Stimulated activated CD4-positive, alpha-beta T cell treated with anti-CD3 and anti-CD28 coated beads, Interleukin-4, amount 100 ng/mL, for 4 hours (primary cell): ENCODE data around the gene CAMTA1.

ENCODE experiments used
- DNase-seq, 2 experiments: peaks; one replicate each; pipeline ENCODE4 v3.0.0-alpha.2; 2020

Gene CAMTA1

GRCh38 chr1:7495962-7496361, 710.7 kb downstream of the CAMTA1 start:
- no peak for DNase-seq

GRCh38 chr1:7497107-7497637, 711.9 kb downstream of the CAMTA1 start:
- DNase-seq = no peak

- DNase-seq = no peak
These were observed 715.3 kb downstream of the CAMTA1 start for GRCh38 chr1:7500381-7501083.

GRCh38 chr1:7501084-7501491, 715.8 kb downstream of the CAMTA1 start:
- no peak for DNase-seq

DNA sequence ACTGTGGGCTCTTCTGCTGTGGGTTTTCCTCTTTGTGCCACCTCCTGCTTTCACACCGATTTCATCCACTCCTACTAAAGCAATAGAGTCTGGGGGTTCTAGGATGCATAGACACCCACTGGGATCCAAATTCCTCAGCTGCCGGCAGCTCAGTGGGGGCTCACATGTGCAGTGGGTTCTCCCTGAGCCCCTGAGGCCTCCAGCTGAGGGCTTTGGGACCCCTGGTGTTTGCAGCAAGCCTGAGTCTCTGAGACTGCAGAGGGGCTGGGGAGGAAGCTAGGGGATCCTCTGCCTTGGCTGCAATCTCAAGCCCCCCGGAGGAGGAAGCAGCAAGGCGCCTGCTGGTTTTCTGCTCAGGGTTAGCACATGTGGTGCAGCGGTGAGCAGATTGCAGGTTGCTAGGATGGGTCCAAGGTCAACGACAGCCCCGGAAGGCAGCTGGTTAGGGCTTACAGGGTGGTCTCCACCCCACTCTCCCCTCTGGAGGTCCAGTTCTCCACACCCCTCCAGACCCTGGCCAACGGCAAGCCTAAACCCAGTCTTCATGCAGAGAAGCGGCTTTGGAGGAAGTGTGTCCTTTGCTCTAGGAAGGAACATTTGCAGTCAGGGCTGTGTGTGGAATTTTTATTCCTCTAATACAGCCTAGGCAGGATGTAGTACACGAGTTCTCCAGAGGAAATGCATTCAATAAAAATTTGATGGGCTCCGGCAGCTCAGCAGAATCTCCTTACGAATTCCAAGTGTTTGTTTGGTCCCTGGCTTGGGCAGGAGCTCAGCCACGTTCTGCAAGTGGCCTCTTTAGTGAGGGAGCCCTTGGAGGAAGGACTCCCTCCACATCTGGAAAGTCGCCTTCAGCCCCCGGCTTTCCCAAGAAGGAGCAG, 716.7 kb downstream of the CAMTA1 start:
- DNase-seq = no peak

GRCh38 chr1:7503691-7504437, 718.6 kb downstream of the CAMTA1 start:
- DNase-seq = no peak

GRCh38 chr1:7504438-7504720, 719.1 kb downstream of the CAMTA1 start:
- DNase-seq = no peak

GRCh38 chr1:7505094-7505770, 720.0 kb downstream of the CAMTA1 start:
- DNase-seq = no peak

- DNase-seq = no peak
These were observed 720.7 kb downstream of the CAMTA1 start for GRCh38 chr1:7505771-7506453.

DNA sequence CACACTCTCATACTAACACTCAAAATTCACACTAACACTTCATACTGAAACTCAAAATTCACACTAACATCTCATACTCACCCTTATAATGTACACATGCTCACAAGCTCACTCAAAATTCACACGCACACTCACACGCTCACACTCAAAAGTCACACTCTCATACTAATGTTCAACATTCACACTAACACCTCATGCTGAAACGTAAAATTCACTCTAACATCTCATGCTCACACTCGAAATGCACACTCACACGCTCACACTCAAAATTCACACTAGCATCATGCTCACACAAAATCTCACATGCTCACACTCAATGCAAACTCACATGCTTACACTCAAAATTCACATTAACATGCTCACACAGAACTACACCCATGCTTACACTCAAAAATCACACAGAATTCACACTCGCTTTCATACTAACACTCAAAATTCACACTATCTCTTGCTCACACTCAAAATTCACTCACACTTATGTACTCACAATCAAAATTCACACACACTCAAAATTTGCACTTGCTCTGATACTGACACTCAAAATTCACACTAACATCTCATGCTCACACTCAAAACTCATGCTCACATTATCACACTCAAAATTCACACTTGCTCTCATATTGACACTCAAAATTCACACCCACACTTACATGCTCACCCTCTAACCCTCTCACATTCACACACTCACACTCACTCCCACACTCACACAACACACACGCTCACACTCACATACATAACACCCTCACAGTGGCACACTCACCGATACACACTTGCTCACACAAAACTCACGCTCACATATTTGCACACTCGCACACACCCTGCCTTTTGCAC, 721.4 kb downstream of the CAMTA1 start:
- DNase-seq = no peak

- no peak for DNase-seq
These were observed 722.2 kb downstream of the CAMTA1 start for GRCh38 chr1:7507285-7508019.

DNA sequence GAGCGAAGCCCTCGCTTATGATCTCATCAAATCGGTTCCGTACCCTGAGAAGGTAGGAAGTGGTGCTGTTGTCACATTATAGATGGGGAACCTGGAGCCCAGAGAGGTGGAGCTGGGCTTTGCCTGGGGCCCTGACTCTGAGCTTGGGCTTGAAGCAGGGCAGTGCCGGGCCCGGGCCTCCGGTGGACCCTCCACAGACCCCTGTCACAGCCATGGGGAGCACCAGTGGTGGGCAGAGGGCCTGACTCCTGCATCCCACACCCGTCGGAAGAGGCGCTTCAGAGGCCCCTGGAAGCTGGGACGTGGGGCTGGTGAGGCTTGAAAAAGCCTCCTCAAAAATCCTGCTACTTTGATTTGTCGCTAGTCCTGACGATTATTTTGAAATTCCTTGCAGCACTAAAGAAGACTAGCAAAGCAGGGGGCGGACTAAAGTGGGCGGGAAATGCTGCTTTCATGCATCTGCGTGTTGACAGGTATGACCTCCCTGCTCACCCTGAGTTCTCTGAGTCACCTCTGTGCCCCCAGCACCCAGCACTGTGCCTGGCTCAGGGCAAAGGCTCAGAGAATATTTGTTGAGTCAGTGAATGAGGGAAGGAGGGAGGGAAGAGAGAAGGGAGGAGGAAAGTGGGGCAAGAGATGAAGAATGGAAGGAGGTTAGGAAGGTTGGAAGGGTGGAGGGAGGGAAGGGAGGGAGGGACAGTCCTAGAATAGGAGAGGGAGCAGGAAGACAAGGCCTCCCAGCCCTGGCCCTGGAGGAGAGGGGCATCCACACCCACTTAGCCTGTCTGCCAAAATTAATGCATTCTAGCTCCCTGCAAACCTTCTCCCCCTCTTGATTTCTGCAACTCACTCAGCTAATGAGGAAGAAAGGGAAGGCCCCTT, 723.0 kb downstream of the CAMTA1 start:
- no peak for DNase-seq

DNA sequence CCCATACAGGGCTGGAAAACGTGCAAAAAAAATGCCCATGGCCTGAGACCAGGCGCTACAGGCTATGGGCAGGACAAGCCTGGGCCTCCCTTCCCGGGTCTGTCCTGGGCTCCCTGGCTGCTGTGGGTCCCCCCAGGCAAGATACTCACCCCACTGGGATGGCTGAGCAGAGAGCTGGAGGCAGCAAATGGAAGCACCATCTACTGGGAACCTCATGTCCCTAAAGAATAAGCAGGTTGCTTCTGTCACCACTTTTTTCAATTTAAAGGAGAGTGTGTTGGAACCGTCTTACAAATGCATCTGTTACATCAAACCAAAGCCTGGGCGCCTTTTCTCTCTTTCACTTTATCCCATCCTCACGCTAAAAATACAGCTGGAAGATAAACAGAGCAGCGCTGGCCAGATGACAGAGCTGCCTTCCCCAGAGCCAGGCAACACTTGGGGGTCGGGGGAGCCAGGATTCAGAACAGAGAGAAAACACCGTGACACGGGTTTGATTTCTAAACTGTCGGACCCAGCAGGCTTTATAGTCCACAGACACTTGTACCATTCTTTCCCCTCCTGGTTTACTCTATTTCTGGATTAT, 723.8 kb downstream of the CAMTA1 start:
- DNase-seq = no peak

- DNase-seq = no peak
These were observed 724.3 kb downstream of the CAMTA1 start for GRCh38 chr1:7509598-7509997.

DNA sequence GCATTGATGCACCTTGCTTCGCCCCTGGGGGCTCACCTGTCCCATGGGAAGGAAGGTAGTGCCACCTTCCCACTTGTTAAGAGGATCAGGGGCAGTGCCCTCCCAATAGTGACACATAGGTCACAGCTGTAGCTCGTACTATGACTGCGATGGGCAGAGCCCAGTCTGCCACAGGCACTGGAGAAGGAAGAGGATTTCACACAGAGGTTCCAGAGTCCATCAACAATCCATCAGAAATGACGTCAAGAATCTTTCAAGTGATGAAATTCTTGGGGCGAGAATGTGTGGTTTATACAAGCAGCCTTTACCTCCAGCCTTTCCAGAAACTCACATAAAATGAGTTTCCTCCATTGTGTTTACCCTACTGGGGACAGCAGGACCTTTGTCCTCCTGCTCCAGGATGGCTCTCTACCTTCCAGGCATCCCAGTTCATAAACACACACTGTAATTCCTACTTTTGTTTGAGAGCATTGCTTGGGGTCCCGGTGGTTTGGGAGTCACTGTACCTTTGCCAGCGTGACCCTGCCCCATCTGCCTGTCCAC, 725.2 kb downstream of the CAMTA1 start:
- no peak for DNase-seq

GRCh38 chr1:7511381-7511780, 726.1 kb downstream of the CAMTA1 start:
- DNase-seq = no peak

GRCh38 chr1:7513081-7513480, 727.8 kb downstream of the CAMTA1 start:
- no peak for DNase-seq

- no peak for DNase-seq
These were observed 729.9 kb downstream of the CAMTA1 start for GRCh38 chr1:7515175-7515574.

GRCh38 chr1:7515904-7516303, 730.6 kb downstream of the CAMTA1 start:
- no peak for DNase-seq
